HG02763 (cell line): ENCODE results near the gene ARHGAP25.

Source experiments
- ATAC-seq: cut with Tn5 transposase; IDR thresholded peaks from one replicate; pipeline ENCODE4 v1.9.1; 2021; ENCODE audit warnings: mild to moderate bottlenecking, moderate library complexity; ENCODE audit not compliant: unreplicated experiment

The ARHGAP25 gene

DNA sequence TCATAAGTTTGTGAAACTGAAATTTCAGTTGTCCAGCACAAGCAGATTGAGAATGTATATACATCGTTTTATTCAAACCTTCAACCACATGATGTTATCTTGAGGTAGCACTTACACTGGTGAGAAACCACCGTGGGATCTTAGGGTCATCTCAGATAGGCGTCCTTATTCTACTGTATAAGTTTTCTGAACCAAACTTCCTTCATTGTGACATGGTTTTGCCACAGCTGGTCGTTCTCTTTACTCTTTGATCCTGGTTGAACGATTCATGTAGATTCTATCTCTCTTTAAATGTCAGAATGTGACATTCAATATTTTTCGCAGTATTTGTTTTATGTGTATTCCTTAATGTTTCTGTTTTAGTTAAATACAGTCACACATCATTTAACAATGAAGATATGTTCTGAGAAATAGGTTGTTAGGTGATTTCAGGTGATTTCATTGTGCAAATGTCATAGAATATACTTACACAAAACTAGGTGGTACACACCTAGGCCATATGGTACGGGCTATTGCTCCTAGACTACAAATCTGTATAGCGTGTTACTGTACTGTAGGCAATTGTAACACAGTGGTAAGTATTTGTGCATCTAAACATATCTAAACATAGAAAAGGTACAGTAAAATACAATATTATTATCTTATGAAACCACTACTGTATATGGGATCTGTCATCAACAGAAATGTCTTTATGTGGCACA, 17.9 kb upstream of the ARHGAP25 start:
- ATAC-seq: no peak

DNA sequence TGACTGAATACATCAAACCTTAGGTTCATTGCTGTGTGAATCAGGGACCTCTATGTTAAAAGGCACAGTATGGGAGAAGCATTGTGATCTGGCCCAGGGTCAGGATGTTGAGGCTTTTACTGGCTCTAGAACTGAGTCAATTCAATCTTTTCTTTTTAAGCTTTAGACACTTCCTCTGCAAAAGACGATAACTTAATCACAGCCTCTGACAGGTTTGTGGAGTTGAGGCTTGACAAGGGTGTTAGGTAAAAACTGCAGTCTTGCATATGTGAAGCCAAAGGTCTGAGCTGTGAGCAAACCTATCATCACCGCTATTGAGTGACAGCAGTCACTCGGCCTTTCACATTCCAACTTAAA, 17.3 kb upstream of the ARHGAP25 start:
- no peak for ATAC-seq

DNA sequence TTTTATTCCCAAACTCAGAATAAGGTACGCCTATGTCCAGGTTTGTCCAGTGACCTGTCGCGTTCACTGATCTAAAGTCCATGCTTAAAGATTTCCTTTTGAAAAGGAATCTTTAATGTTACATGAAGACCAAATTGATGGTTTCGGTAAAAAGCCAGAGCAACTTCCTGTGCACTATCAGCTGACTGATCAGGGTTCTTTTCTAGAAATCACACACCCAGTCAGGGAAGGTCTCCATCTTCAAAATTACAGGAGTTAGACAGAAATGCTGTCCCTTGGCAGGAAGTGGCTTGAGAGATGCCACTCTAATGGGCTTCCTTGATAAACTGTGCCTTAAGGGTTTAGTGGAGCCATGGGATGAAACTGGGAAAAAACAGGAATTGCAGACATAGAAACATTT, 14.7 kb upstream of the ARHGAP25 start:
- no peak for ATAC-seq

DNA sequence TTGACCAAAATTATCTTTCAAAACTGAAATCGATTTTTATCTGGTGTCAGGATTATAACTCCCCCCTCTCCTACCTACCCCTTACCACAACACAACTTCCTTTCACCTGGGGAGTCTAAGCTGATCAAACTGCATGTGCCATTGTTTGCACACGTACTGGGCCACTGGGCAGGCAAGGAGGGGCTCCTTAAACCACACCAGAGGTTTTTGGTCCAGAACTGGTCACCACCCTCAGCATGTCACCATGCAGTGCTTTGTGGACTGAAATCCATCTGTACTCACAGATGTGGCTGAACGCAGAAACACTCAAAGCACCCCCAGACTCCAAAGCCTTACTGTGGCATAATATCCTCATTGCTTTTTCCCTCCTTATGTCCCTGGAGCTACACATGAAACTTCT, 13.9 kb upstream of the ARHGAP25 start:
- no peak for ATAC-seq

DNA sequence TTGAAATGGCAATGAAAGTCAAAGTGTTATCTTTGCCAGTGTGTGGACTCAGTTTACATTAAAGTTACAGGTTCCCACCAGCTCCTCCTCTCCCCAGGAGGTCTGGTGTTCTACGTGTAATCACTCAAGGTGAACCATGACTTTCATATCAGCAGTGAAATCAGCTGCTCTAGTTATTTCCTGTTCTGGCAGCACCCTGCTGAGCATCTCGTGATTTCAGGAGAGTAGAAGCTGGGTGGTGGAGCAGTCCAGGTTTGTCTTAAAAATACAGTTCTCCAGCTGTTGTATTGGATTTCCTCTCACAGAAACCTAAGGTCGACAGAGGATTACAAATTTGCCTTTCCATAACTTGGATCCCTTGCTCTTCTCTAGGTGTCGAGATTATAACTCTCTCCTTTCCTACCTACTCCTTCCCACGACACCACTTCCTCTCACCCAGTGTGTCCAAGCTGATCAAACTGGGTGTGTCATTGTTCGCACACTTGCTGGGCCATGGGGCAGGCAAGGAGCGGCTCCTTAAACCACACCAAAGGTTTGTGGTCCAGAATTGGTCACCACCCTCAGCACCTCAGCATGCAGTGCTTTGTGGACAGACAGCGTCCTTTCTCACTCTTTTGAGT, 13.0 kb upstream of the ARHGAP25 start:
- peak; percentile 60 for ATAC-seq

DNA sequence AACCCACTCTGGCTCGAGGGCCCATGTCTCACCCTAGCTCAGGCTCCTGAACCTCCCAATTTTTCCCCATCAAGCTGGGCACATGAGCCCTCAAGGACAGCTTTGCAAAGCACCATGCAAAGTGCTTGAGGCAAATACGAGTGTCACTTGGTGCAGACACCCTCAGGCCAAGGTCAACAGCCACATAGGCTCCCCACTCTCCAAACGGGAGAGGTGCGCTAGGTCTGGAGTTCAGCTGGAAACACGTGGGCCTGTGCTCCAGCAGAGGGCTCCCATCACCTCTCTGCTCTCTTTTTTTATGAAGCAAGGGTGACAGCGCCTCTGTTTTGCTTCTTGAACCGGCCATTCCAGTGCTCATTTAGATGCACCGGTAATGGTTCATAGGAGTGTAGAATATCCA, 11.9 kb upstream of the ARHGAP25 start:
- ATAC-seq: no peak

DNA sequence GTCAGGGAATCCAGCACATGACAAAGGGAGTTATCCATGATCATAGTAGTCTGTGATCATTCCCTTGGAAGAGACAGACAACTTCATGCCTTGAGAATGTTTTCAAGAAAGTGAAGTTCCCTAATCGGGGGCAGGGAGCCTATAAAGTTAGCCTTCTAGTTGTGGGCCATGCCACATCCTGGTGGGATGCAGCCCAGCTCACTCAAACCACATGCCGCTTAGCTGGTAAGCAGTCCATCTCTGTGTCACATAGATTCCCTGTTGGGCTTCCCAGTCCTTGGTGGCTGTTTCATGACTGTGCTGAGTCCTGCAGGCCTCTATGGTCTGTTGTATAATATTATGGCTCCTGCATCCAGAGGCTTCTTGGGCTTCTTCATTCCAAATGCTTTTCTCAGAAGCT, 11.4 kb upstream of the ARHGAP25 start:
- ATAC-seq: no peak

DNA sequence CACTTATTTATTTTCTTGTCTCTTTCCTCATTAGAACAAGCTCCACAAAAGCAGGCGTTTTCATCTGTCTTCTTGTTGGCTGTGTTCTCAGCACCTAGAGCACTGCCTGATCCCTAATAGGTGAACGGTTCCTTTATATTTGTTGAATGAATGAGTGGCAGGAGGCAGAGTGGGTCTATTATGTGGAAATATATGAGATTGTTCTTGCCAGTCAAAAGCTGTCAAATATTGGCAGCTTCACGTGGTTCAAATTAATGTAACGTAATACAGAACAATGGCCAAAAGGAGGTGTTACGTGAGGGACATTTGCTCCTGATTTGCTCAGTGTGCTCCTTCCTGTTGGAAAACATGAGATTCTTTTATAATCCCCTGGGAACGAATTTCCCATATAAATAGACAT, 8.5 kb upstream of the ARHGAP25 start:
- no peak for ATAC-seq

DNA sequence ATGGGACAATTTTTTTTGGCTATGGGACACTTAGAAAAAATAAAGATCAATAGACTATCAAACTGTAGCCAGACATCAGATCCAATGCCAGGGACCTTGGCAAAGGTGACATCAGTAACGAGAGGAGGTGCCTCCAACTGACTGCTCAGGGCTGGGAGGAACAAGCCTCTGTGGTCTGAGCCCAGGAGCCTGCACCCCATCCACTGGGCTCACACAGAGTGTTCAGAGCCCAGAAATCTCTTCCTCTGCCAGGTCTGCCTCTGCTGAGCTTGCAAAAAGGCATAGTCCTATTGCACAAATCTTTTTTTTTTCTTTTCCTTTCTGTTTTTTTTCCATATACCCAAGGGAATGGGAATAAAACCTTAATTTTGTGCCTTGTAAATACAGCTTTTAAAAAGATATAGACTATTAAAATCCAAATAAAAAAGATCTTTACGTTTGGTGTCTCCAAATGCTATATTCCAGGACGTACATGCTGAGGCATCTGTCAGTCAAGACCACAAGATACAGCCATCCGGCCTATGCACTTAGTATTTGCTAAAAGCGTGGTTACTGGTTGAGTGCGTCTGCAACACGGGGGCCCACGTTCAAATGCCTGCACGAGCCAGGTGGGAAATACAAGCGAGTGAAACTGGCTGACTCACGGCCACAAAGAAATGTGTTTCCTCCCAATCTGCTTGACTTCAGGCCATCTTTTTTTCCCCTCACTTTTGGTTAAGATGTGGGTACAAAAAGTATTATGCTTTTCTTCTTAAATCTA, 7.8 kb upstream of the ARHGAP25 start:
- ATAC-seq: peak; percentile 98

DNA sequence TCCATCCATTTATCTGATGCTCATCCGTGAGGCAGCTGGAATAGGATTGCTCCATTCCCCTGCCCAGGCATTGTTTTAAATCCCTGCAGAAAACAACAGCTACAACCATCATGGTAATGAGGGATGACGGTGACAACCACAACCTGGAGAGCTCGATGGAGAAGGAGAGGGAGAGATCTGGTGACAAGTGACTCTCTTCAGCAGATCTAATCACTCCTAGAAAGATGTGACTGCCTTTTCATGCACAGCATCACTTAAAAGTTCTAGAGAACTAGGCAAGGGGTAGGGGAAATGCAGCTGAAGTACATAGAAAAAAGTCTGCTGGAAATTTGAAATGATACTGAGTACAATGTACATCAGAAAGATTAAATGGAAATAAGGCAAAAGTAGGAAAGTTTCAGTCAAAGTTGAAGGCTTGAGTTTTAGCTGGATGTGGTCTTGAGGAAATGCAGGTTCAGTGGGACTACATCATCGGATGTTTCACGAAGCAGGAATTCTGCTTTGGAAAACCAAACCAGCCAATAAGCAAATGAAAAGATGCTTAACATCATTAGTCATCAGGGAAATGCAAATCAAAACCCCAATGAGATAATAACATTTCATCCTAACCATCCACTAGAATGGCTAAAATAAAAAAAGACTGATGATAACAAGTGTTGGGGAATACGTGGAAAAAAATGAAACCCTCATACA, 6.8 kb upstream of the ARHGAP25 start:
- no peak for ATAC-seq

DNA sequence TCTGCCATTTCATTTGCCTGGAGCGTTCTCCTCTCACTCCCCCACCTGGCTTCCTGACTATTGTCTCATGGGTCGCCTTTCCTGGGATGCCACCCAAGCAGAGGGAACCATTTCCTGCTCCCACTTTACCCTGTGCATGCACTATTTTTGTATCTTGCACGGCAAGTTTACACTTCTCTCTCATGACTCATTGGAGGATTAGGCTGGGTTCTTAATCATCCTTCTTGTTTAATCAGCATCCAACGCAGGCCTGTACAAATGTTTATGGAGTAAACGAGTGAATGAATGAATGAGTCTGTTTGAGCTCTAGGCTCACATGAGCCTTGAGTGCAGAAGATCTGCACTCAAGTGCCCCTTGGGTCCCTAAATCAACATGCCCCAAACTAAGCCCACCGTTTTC, 3.8 kb upstream of the ARHGAP25 start:
- ATAC-seq: no peak

DNA sequence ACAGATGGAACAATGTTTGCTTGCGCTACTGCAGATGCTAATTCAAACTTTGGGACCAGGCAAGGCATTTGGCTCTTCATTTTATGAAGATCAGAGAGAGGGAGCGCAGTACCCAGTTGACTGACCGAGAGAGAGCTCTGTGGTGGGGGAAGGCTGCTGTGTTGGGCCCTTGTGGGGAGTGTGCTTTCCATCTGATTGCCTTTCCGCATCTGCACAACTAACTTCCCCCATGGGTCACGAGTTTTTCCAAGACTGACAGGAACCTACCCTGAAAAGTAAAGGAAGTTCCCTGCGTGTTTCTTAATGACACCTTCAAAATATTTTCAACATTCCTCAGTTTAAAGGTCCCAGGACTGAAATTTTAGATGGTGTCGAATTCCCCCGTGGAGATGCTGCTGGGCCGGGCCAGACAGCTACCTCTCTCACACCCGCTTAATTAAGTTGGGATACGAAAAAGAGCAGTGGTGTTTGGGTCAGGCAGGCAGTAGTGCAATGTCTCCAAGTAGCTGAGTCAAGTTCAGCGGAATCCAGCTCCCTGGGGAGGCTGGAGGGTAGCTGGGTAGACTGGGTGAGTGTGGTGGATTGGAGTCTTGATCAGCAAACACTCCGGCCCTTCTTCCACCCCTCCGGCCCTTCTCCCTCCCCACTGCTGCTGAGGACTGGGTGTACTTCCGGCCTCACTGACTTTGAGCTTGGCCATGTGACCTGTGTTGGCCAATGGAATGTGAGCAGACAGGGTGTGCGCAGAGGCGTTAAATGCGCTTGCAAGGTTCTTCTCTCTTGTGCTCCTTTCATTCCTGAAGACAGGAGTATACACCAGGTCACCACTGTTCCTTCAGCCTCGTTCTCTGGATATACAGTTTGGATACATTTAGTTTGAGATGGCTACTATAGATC, 2.3 kb upstream of the ARHGAP25 start:
- ATAC-seq: no peak

DNA sequence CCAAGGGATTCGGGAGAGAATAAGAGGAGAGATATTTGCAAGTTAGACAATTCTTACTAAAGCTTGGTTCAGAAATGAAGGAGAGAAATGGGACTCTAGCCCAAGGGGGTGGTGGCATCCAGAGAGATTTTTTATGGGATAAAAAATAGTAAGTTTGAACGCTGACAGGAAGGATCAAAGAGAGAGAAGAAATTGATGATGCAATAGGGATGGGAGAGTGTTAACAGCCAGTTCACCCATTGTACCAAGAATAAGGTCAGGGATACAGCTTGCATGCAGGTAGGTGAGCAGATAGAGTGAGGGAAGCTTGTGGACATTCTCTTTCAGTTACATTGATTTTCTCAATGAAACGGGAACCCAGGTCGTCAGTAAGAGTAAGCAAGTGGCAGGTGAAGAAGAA, 1.2 kb upstream of the ARHGAP25 start:
- no peak for ATAC-seq

DNA sequence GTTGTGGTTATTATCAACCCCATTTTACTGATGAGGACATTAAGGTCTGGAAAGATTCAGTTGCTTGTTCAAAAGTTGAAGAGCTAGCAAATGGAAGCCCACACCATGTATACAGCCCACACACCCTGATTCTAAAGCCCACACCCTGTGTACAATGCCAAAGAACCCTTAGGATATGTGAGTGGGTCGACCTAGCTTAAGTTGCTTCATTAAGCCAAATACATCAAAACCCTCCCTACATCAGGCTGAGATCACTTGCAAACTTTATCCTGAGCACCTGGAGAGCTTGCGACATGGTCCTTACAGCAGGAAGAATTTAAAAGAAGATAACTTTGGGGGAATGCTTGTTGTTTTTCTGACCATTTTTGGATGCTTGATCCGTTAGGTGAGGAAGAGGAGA, 435 bp upstream of the ARHGAP25 start:
- no peak for ATAC-seq

DNA sequence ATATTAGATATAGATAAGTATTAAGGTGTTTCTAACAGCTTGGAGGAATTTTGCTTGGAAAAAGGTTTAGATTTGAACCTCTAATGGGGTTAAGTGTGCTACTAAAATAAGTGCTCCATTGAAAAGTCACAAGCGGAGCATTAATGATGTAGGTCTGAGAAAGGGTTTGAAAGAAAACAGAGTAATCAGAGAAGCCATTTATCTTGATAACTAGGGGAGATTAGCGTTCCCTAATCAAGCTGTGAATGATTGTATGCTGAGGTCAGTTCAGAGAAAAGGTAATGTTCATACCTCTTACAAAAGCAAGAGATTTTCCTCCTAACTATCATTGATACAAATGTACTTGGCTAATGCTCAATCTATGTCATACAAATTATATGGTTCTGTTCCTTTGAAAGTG, 1.5 kb downstream of the ARHGAP25 start:
- no peak for ATAC-seq

DNA sequence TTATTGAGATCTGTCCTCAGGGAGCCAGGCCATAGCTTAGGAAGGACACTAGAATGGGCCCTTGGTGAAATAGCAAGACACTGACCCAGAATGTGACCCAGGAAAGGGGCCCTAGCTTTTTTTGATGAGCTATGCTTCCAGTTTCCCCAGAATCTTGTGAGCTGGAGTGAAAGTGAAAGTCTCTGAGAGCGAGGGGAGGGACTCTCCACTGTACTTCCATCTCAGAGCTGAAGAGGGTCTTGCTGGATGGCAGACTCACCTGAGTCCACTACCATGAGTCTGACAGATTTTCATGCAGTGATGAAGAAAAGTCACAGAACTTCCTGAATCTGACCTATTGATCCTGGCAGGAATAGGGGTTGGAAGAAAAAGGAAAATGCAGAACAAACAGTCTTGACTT, 3.1 kb downstream of the ARHGAP25 start:
- ATAC-seq: no peak

DNA sequence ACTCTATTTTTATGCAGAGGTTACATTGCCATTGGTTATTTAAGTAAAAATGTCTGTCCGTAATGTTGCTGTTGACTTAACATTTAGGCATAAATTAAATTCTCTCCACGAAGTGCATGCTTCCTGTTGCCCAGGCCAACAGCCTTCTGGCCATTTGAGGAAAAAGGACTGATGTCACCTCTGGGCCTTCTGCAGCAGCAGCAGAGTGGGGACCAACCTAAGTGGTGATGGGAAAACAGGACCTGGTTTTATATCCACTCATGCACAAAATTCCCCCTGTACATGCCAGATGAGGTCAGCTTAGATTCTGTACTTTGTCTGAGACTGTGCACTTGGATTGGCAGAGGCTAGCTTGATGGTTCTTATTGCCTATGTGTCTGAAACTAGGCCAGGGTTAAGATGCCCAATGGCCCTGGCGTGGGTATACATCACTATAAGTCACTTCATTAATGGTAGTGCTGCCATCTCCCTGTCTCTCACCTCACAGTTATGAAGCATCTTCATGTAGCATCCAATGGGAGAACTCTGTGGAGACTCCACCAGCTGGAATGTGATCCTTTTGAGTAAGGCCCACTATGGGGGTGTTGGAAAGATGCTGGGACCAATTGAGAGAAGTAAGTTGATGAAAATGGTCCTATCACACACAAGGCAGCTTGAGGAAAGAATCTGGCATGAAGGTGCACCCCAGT, 4.4 kb downstream of the ARHGAP25 start:
- no peak for ATAC-seq

DNA sequence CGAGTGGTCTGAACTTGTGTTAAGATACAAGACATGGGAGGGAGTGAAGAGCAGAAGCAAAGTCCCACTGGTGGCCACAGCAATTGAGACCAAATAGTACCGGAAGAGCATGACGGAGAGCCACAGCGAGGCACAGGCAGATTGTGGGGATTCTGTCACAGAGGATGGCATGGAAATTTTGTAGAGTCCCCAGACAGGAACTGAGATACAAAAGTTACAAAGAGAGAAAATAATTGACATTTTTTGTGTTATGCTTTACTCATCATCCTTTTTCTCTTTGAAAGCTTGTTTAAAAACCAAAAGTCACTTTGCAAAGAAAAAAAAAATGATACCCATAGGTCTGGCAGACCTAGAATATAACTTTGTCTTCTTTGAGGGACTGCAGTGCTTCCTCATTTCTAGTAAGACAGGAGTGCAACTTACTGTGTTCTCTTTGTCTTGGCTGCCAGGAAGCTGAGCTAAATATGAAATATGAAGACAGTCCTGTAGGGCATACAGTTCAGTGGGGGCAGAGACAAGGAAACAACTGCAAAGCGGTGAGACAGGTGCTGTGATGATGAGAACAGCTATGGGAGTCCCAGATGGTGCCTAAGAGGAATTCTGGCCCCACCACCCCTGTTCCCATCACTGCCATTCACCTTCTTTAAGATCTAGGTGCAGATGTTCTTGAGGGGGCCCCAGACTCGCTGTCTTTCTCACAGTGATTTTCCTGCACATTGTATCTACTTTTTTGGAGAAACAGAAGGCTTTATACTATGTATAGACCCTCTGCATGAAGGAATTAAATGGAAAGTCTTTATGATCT, 5.2 kb downstream of the ARHGAP25 start:
- no peak for ATAC-seq

DNA sequence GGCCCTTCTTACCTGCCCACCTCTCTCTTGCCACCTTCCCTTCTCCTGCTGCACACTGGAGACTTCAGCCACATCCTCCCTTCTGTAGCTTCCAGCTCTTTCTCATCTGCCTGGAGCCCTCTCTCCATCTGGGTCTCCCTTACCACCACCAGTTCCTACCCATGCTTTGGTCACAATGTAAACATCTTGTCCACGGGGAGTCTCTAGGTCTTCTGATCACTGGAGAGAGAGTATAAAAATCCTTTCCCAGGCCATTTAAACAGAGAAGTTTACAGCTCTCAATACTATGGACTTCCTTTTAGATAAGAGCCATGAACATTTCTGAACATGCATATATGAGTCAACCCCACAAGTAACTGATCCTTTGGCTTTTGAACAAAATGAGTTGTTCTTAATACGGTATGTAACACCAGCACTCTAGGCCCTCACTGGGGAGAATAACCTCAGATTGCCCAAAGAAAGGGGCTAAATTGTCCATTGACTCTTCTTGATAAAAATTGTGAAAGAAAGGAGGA, 5.8 kb downstream of the ARHGAP25 start:
- ATAC-seq: no peak
